ENCODE data around the gene VPS11. TPM values are rescaled to one million over a fixed set of nuclear protein-coding genes. Genes with fewer than 3 reads are reported as not detected.
"Not testable (repeated sequence)": the region's sequence is repeated elsewhere in the genome, so short reads cannot be mapped to it uniquely, and the experiment has no call there.

Gene VPS11
- polyA plus RNA-seq, 4 donors = 51.9 to 59.5 (median 54.7) TPM

- no peak for DNase-seq (ENCODE audit: low read depth in 4 of 4, low spot score in 3 of 4)
Observed at GRCh38 chr11:119100994-119101758, 33.6 kb downstream of the VPS11 start.

GRCh38 chr11:119101759-119102423 is 34.3 kb downstream of the VPS11 start, which contains the start of gene DPAGT1:
Gene DPAGT1, minus strand, starts transcription at chr11:119101853. Its CDS starts 198 bp downstream, at chr11:119101655.
- peak in 3 of 4 donors; percentile 90 to 92 (median 91) for DNase-seq (ENCODE audit: low read depth in 4 of 4, low spot score in 3 of 4)

- DNase-seq (ENCODE audit: low read depth in 4 of 4, low spot score in 3 of 4) = not testable (repeated sequence)
Observed at GRCh38 chr11:119103161-119103664, 35.6 kb downstream of the VPS11 start.

- DNase-seq (ENCODE audit: low read depth in 4 of 4, low spot score in 3 of 4) = no peak
Observed at GRCh38 chr11:119103793-119104192, 36.2 kb downstream of the VPS11 start.

GRCh38 chr11:119106564-119107537 is 39.2 kb downstream of the VPS11 start, which contains the start of gene C2CD2L:
Gene C2CD2L, plus strand, starts transcription at chr11:119107344. Its CDS starts 398 bp downstream, at chr11:119107742.
- DNase-seq (ENCODE audit: low read depth in 4 of 4, low spot score in 3 of 4) = peak in 3 of 4 donors; percentile 63 to 80 (median 69)

- DNase-seq (ENCODE audit: low read depth in 4 of 4, low spot score in 3 of 4) = no peak
Observed at GRCh38 chr11:119107538-119108145, 40.0 kb downstream of the VPS11 start.

- no peak for DNase-seq (ENCODE audit: low read depth in 4 of 4, low spot score in 3 of 4)
Observed at GRCh38 chr11:119108146-119108856, 40.7 kb downstream of the VPS11 start.

GRCh38 chr11:119108857-119109221 is 41.2 kb downstream of the VPS11 start:
- DNase-seq (ENCODE audit: low read depth in 4 of 4, low spot score in 3 of 4) = no peak

GRCh38 chr11:119109843-119110242 is 42.2 kb downstream of the VPS11 start:
- DNase-seq (ENCODE audit: low read depth in 4 of 4, low spot score in 3 of 4) = no peak

GRCh38 chr11:119110439-119110838 is 42.8 kb downstream of the VPS11 start:
- no peak for DNase-seq (ENCODE audit: low read depth in 4 of 4, low spot score in 3 of 4)

- no peak for DNase-seq (ENCODE audit: low read depth in 4 of 4, low spot score in 3 of 4)
Observed at GRCh38 chr11:119111361-119111925, 43.8 kb downstream of the VPS11 start.

GRCh38 chr11:119112314-119113020 is 44.8 kb downstream of the VPS11 start:
- no peak for DNase-seq (ENCODE audit: low read depth in 4 of 4, low spot score in 3 of 4)

GRCh38 chr11:119113716-119114115 is 46.1 kb downstream of the VPS11 start:
- DNase-seq (ENCODE audit: low read depth in 4 of 4, low spot score in 3 of 4) = no peak

- no peak for DNase-seq (ENCODE audit: low read depth in 4 of 4, low spot score in 3 of 4)
Observed at GRCh38 chr11:119114351-119114750, 46.7 kb downstream of the VPS11 start.

- DNase-seq (ENCODE audit: low read depth in 4 of 4, low spot score in 3 of 4) = no peak
Observed at GRCh38 chr11:119115484-119116234, 48.0 kb downstream of the VPS11 start.

- DNase-seq (ENCODE audit: low read depth in 4 of 4, low spot score in 3 of 4) = no peak
Observed at GRCh38 chr11:119116235-119116594, 48.6 kb downstream of the VPS11 start.

- no peak for DNase-seq (ENCODE audit: low read depth in 4 of 4, low spot score in 3 of 4)
Observed at GRCh38 chr11:119116601-119117000, 49.0 kb downstream of the VPS11 start.
